Thoracic aorta (tissue), 2 donors: ENCODE data around the gene RFX3. TPM values are rescaled to one million over a fixed set of nuclear protein-coding genes. Genes with fewer than 3 reads are reported as not detected.

Experiments
- ATAC-seq: fragments of 150-250 bp; one replicate; pipeline ENCODE4 v1.8.0; 2017; ENCODE audit warnings: low read depth; ENCODE audit not compliant: insufficient number of reproducible peaks, low FRiP score
- DNase-seq: peaks from one replicate; pipeline ENCODE4 v3.0.0-alpha.2; 2020; ENCODE audit warnings: low spot score
- H3K27ac ChIP-seq, 2 donors: fragments of 200-600 bp; sonication (generic); 1 replicate in 1 of 2; 2 replicates in 1 of 2; pipeline ENCODE4 v1.5.1; 2016; ENCODE audit warnings: mild to moderate bottlenecking in 2 of 2, moderate library complexity in 2 of 2
- H3K27me3 ChIP-seq: fragments of 200-600 bp; sonication (generic); replicated peaks from 2 replicates; pipeline ENCODE4 v1.6.0; 2016; ENCODE audit warnings: mild to moderate bottlenecking; ENCODE audit not compliant: insufficient read depth
- H3K36me3 ChIP-seq: fragments of 200-600 bp; sonication (generic); one replicate; pipeline ENCODE4 v1.5.1; 2016
- H3K4me1 ChIP-seq, 2 donors: fragments of 200-600 bp; sonication (generic); 1 replicate in 1 of 2; 2 replicates in 1 of 2; pipeline versions ENCODE4 v1.5.1 to v1.6.0; 2016; ENCODE audit warnings: low read depth in 2 of 2, mild to moderate bottlenecking in 1 of 2; ENCODE audit not compliant: control insufficient read depth in 1 of 2
- H3K4me3 ChIP-seq: fragments of 200-600 bp; sonication (generic); 2 replicates; pipeline ENCODE4 v1.5.1; 2016; ENCODE audit warnings: mild to moderate bottlenecking
- H3K9me3 ChIP-seq: fragments of 200-600 bp; sonication (generic); 2 replicates; pipeline ENCODE4 v1.5.1; 2016
- total RNA-seq, 2 donors: library from RNA; depleted of rRNA; stranded (reverse); fragments of >200 nt; gene quantifications; one replicate each; pipeline versions ENCODE4 v1.1.0 to v1.2.3, GENCODE V29; 2016
- TF ChIP-seq, protein P1 (sequence below): fragments of 200-600 bp; sonication (generic); IDR thresholded peaks from one replicate; pipeline ENCODE4 v1.5.1; 2019; ENCODE audit warnings: antibody characterized with exemption

RFX3 gene
- total RNA-seq, 2 donors from 2014 or later: 2.6 to 15.6 TPM

DNA sequence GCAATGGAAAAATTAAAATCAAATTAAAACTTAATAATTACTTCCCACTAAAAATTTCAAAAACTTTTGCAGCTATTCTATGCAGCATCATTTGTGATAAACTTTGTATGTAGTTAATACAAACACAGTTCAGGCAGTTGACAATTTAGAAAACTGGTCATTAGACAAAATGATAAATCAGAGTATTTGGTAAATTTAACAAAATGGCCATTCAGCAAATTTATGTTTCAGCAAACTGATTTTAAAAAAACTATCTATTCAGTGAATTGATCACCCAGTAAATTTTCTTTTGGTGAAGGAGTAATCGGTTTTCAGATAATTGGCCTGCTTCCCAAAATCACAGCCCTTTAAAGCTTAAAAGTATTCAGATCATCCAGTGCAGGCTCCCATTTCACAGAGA, 116.3 kb downstream of the RFX3 start:
- H3K27ac ChIP-seq: no peak overlapping the region
- DNase-seq (no peak), ATAC-seq (no peak)
- no peaks in the 10 kb centered on the region for H3K27me3 ChIP-seq
- H3K36me3 ChIP-seq: no peaks in the 10 kb centered on the region
- no peak overlapping the region for H3K4me3 ChIP-seq
- no peaks in the 10 kb centered on the region for H3K9me3 ChIP-seq
- TF ChIP-seq, protein P1, sequence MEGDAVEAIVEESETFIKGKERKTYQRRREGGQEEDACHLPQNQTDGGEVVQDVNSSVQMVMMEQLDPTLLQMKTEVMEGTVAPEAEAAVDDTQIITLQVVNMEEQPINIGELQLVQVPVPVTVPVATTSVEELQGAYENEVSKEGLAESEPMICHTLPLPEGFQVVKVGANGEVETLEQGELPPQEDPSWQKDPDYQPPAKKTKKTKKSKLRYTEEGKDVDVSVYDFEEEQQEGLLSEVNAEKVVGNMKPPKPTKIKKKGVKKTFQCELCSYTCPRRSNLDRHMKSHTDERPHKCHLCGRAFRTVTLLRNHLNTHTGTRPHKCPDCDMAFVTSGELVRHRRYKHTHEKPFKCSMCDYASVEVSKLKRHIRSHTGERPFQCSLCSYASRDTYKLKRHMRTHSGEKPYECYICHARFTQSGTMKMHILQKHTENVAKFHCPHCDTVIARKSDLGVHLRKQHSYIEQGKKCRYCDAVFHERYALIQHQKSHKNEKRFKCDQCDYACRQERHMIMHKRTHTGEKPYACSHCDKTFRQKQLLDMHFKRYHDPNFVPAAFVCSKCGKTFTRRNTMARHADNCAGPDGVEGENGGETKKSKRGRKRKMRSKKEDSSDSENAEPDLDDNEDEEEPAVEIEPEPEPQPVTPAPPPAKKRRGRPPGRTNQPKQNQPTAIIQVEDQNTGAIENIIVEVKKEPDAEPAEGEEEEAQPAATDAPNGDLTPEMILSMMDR: no peak
- peaks cover 0 to 3% of the 10 kb centered on the region in 2 donors for H3K4me1 ChIP-seq

DNA sequence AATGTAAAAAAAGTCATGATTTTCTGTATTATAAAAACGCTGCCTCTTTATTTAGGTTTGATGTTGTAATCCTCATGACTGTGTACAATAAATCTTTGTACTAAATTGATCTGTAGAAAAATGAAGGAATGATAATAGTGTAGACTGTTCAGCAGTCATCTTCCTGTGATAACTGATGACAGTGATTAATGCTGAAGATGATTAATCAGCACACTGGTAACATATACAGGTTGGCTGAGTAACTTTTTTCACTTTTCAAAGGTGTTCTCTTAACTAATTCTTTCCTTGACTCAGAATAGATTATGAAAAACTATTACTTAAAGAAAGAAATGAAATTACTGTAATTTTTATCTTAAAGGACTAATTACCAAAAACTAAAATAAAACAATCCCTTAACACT, 122.5 kb downstream of the RFX3 start:
- H3K27ac ChIP-seq: no peak overlapping the region
- no peaks in the 10 kb centered on the region for H3K4me1 ChIP-seq
- no peaks in the 10 kb centered on the region for H3K36me3 ChIP-seq
- no peak for ATAC-seq
- no peak for DNase-seq
- H3K27me3 ChIP-seq: no peaks in the 10 kb centered on the region
- no peaks in the 10 kb centered on the region for H3K9me3 ChIP-seq
- TF ChIP-seq, protein P1: no peak
- no peak overlapping the region for H3K4me3 ChIP-seq

DNA sequence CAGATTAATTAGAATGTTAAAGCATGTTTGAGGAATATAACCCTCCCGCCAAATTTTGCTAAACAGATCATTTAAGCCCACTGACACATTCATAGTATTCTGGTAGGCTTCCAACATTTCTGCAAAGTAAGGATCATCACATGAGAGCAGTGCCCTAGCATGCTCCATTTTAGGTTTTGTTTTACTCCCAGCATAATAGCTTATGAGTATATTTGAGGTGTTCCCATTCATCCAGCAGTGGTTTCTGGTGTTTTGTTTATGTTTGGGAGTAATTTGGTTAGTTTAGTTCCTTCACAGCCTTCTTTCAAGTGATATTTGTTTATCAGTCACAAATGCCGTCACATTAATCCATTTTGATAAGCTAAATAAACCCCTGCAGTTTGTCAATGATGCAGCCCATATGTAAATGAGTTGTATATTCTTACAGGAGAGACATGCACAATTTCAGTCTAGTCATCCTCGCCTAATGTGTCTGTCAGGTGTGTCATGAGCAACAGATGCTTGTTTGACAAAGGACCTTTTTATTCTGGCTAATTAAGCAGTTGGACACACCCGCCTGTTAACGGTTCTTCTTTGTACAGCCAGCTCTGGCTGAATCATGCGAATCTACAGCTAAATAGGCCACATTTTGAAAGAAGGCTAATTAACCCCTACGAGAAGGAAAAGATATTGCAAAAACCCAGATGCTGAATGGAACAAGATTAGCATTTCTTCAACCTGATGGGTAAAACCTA, 124.4 kb downstream of the RFX3 start:
- ATAC-seq: no peak
- no peak overlapping the region for H3K27ac ChIP-seq

DNA sequence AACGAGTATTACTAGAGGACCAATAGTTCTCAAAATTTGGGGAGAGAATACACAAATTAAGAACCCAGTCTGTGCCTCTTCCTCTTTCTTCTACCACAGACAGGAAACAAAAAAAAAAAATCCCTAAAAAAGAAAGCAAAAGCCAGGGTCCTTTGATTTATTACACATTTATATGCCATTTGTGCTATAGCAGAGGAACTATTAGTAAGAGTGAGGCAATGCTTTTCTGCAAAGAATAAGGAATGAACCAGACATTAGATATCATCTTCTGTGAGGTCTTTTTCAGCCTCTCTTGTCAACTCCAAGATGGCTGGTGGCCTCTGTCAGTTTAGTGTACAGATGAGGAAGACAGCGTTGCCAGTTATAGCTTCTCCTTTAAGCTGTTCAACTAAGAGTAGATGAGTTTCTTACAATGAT, 127.6 kb downstream of the RFX3 start:
- TF ChIP-seq, protein P1: no peak
- Histone ChIP-seq H3K27ac (no peak overlapping the region), H3K4me1 (no peaks in the 10 kb centered on the region), H3K4me3 (no peak overlapping the region), H3K36me3 (no peaks in the 10 kb centered on the region), H3K9me3 (no peaks in the 10 kb centered on the region), H3K27me3 (no peaks in the 10 kb centered on the region)
- ATAC-seq: no peak
- no peak for DNase-seq

More for the DNA sequence above, 124.4 kb downstream of the RFX3 start:
- H3K36me3 ChIP-seq: no peaks in the 10 kb centered on the region
- no peaks in the 10 kb centered on the region for H3K9me3 ChIP-seq
- DNase-seq: no peak
- TF ChIP-seq, protein P1: no peak
- H3K4me1 ChIP-seq: no peaks in the 10 kb centered on the region
- no peak overlapping the region for H3K4me3 ChIP-seq
- H3K27me3 ChIP-seq: no peaks in the 10 kb centered on the region

DNA sequence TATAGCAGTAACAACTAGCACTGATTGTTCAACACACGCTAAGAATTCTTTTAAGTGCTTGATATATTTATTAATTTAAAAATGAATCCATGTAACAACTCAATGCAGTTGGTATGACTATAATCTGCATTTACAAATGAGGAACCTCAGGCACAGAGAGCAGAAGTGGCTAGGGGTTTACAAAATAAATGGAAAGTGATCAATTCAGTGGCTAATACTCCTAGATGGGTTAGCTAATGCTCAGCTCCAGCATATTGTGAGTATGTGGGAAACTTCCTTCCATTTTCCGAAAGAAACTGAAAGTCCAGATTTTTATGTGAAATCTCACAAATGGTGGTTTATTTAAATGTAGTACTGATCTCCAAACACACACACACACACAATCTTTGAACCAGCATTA, 128.0 kb downstream of the RFX3 start:
- Histone ChIP-seq H3K4me1 (no peaks in the 10 kb centered on the region), H3K36me3 (no peaks in the 10 kb centered on the region), H3K27ac (no peak overlapping the region), H3K4me3 (no peak overlapping the region), H3K27me3 (no peaks in the 10 kb centered on the region), H3K9me3 (no peaks in the 10 kb centered on the region)
- no peak for ATAC-seq
- no peak for DNase-seq
- TF ChIP-seq, protein P1: no peak
